NB4 (cell line): ENCODE results near the gene TLCD2.

Experiments
- CTCF ChIP-seq: IDR thresholded peaks from one replicate; pipeline ENCODE4 v1.5.1; 2012; ENCODE audit warnings: low read depth, low read length
- POLR2A ChIP-seq: IDR thresholded peaks from 2 replicates; pipeline ENCODE4 v1.6.1; 2011; ENCODE audit warnings: mild to moderate bottlenecking; ENCODE audit not compliant: insufficient read length; ENCODE audit errors: extremely low read depth

GRCh38 chr17:1716912-1717695 is 6.9 kb upstream of the TLCD2 start:
- TF ChIP-seq CTCF (no peak), POLR2A (no peak)
